NCI-H2107 treated with DMSO at 0.1 percent for 48 hours (cell line): ENCODE data around the gene MTHFD1L.
"Not testable (repeated sequence)": the region's sequence is repeated elsewhere in the genome, so short reads cannot be mapped to it uniquely, and the experiment has no call there.

Experiments used
- DNase-seq: peaks from one replicate; lab custom pipeline; 2025; ENCODE audit not compliant: unreplicated experiment; lab: John Stamatoyannopoulos, UW

The MTHFD1L gene

GRCh38 chr6:151063352-151063751, 197.8 kb downstream of the MTHFD1L start:
- no peak for DNase-seq

- DNase-seq: no peak
Measured at GRCh38 chr6:151063842-151064647, 198.5 kb downstream of the MTHFD1L start.

- DNase-seq: no peak
Measured at GRCh38 chr6:151065027-151065815, 199.7 kb downstream of the MTHFD1L start.

DNA sequence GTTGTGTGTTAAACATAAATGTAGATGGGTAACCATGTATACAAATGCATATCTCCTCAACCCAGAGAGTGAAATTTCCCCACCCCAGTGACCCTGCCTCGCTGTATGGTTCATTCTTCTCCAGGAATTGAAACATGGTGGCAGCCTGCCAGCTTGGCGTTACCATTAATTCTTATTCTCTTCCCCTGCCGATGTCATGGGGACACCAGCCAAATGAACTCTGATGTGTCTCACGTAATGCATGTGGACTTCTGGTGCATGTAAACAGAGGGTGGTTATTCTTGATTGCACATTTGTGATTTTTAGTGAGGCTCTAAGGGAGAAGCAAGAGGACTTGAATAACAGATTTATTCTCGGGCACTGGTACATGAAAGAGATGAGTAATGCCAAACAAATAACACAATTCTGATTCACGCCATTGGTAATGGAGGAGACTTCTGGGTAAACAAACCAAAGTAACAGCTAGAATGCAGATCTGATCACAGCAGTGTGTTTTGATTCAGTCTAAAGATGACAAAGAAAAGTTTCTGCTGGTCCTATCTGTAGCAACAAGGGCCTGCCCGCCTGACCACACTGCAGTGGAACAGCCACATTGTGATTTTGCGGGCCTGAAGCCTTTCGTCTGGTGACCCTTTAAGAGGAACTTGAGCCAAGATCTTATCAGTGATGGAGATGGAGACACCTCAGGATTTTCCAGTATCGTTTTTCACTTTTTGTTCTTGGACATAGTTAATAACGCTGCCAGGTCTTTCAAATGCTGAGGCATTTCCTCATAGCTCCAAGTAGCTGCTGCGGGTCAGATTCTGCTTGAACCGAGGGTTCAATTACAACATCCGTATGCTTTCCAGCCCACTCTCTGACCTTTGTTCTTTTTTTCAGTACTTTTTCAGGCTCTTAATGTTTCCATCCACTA, 202.4 kb downstream of the MTHFD1L start:
- DNase-seq: no peak

GRCh38 chr6:151068761-151069312, 203.3 kb downstream of the MTHFD1L start:
- DNase-seq: no peak

- DNase-seq: no peak
Measured at GRCh38 chr6:151069641-151070040, 204.1 kb downstream of the MTHFD1L start.

DNA sequence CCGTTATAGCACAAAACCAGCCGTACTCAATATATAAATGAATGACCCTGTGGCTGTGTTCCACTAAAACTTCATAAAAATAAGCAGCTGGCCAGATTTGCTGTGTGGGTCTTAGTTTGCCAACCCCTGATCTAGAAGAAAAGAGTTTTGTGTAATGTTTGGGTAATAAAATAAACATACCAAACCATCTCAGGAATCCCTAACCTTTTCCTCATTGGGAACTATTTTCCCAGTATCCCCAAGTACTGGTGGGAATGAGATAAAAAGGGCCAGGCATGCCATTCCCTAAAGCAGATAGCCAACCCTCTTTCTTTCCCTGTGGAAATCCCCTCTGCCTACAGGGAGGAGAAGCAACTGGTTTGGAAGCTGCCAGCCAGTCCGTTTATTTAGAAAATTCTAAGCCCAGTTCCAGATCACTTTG, 205.1 kb downstream of the MTHFD1L start:
- no peak for DNase-seq

DNA sequence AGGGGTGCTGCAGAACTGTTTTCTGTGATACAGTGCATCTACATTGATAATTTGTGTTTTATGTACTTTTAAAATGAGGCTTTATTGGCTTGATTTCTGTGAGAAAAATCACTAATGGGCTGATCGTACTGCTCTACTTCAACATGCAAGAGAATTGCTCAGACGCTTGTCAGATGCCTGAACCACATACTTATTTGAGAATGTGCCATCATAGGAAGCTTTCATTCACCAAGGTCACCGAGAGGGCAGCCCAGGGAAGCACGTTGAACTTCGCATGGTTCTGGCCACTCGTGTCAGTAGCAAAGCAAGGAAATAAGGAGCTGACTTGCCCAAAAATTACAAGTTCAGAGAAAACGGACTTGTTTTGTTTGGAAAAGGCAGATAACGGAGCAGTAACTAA, 205.8 kb downstream of the MTHFD1L start:
- DNase-seq: no peak

DNA sequence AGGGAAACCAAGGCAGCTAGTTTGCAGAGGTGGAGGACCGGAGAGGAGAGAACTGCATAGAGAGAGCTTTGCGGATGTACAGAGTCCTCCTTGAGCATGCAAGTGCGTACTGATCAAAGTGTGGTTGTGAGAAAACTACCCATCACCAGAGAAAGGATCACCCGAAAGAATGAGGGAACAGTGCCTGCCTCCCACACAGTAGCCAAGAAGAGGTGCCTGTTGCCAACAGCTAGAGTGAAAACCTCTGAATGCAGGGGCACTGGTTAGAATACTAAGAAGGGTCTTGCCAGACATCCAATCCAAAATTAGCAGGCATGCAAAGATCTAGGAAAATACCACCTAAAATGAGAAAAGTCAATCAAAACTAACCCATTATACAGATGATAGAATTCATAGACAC, 207.6 kb downstream of the MTHFD1L start:
- no peak for DNase-seq

DNA sequence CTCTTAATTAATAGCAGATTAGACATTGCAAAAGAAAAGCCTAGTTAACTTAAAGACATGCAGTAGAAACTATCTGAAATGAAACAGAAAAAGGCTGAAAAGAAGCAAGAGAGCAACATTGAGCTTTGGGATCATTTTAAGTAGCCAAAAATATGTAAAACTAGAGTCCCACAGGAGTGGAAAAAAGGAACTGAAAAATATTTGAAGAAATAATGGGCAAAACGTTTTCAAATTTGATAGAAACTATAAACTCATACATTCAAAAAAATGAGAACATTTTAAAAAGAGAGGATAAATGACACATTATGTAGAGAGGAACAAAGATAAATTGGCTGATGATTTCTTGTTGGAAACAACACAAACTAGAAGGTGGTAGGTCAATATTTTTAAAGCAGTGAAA, 208.2 kb downstream of the MTHFD1L start:
- no peak for DNase-seq

GRCh38 chr6:151075005-151075404, 209.5 kb downstream of the MTHFD1L start:
- DNase-seq: no peak

DNA sequence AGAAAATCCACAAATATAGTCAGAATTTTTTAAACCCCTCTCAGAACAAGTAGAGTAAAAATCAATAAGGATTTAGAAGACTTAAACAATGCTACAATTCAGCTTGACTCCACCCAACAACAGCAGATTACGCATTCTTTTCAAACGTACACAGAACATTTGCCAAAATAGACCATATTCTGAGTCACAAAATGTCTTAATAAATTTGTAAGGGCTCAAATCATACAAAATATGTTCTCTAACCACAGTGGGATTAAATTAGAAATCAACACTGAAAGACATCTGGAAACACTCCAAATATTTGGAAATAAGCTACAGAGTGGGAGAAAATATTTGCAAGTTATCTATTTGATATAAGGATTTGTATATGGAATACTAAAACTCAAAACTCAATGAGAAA, 210.0 kb downstream of the MTHFD1L start:
- DNase-seq: no peak

DNA sequence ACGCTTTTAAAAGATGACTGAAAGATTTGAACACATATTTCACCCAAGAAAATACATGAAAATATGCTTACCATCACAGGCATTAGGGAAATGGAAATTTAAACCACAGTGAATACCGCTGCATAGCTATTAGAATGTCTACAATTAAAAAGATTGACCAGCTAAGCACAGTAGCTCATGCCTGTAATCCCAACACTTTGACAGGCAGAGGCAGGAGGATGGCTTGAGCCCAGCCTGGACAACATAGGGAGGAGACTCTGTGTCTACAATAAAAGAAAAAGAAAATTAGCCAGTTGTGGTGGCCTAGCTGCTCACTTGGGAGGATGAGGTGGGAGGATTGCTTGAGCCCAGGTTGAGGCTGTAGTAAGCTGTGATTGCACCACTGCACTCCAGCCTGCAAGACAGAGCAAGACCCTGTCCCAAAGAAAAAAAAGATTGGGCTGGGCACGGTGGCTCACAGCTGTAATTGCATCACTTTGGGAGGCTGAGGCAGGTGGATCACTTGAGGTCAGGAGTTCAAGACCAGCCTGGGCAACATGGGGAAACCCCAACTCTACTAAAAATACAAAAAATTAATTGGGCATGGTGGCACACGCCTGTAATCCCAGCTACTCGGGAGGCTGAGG, 210.5 kb downstream of the MTHFD1L start:
- DNase-seq: no peak

DNA sequence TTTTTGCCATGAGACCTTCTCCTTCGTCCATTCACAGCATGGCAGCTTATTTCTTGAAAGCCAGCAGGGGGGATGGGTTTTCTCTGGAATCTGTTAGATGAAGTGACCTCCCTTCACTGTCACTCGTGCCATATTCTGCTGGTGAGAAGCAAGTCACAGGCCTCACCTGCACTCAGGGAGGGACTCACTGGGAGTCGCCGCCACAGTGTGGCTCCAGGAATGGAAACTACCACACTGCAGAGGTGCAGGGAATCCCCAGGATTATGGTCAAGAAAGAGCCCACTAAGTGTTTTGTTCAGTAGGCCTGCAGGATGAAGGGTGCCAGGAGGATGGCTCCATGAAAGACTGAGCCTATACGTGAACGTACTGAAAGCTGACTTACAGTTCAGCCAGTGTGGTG, 213.2 kb downstream of the MTHFD1L start:
- no peak for DNase-seq

GRCh38 chr6:151081656-151082055, 216.2 kb downstream of the MTHFD1L start:
- no peak for DNase-seq

DNA sequence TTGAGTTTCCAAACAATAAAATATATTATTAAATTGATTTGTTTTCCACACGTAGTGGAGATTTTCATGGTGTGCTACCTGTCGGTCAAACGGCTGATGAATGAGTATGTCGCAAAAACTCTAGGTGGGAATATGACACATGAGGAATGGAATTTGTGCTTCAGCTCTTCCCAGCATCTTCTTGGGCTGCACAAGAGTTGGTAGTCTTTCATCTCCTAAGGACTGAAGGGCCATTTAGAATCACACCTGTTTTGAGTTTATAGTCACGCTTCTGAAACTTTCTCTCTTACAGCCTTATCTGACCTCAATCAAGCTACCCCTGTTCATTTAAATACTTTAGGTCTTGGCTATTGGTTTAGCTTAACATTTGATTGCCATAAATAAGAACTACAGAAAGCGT, 216.6 kb downstream of the MTHFD1L start:
- DNase-seq: no peak

GRCh38 chr6:151084275-151084674, 218.8 kb downstream of the MTHFD1L start:
- no peak for DNase-seq

GRCh38 chr6:151087055-151087454, 221.6 kb downstream of the MTHFD1L start:
- not testable (repeated sequence) for DNase-seq

DNA sequence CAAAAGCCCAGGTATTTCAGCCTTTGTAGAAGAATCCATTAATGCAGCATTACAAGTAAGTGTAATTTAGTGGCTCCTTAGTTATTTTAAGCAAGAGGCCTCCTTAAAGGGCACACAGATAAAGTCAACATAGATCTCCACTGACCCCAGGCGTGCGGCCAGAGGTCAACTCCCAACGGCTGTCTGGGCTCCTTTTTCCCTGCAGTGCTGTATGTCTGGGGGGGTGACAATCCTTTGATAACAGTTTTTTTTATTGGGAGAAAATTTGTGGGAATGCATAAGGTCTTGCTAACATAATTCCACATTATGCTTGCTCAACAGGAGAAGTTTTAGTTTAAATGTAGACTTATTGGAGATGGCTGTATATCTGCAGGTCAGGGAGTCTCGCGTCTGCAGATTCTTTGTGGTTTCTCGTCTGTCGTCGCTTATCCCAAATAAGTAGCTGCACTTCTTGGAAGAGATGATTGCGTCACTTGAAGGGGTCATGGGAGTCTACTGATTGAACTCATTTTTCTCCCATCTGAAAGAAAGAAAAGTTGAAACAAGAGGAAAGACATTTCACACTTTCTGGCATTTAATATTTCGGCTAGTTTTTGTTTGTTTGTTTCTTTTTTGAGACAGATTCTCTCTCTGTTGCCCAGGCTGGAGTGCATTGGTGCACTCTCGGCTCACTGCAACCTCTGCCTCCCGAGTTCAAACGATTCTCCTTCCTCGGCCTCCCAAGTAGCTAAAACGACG, 222.5 kb downstream of the MTHFD1L start:
- no peak for DNase-seq

DNA sequence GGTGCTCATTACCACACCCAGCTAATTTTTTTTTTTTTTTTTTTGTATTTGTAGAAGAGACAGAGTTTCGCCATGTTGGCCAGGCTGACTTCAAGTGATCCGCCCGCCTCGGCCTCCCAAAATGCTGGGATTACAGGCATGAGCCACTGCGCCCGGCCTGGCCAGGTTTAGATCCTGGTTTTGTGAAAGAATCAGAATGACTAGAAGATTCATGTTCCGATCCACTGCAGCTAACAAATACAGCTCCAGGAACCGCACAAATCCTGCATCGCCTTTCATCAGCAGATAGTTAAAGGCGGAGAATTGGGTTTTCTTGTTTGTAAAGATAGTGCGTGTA, 223.1 kb downstream of the MTHFD1L start:
- no peak for DNase-seq
